ENCODE data around the gene CLMP. TPM values are rescaled to one million over a fixed set of nuclear protein-coding genes. Genes with fewer than 3 reads are reported as not detected.

CLMP gene
- total RNA-seq, 1 experiment from 2014 or later = 3.2 TPM

- Histone ChIP-seq H3K9ac (ENCODE audit: low read length) (no peak overlapping the region), H3K4me1 (ENCODE audit: control insufficient read depth in 1 of 2, insufficient read depth in 2 of 2, low read length in 2 of 2) (no peaks in the 10 kb centered on the region), H3K27ac (ENCODE audit: low read depth, low read length) (no peak overlapping the region), H3K9me3 (ENCODE audit: control insufficient read depth in 1 of 2, insufficient read depth in 1 of 2, low read depth in 1 of 2, low read length in 2 of 2) (no peaks in the 10 kb centered on the region), H4K20me1 (ENCODE audit: insufficient read depth) (no peaks in the 10 kb centered on the region), H3K4me3 (replicated peaks in 1 of 2; ENCODE audit: low read depth in 1 of 2, low read length in 2 of 2) (no peak overlapping the region), H3K9me2 (ENCODE audit: insufficient read depth) (no peaks in the 10 kb centered on the region), H3K36me3 (ENCODE audit: control insufficient read depth in 1 of 2, insufficient read depth in 2 of 2, low read length in 2 of 2) (no peaks in the 10 kb centered on the region), H3K79me2 (ENCODE audit: insufficient read depth, low read length) (no peaks in the 10 kb centered on the region), H3K4me2 (ENCODE audit: low read length) (no peak overlapping the region), H3K27me3 (ENCODE audit: insufficient read depth, low read length) (no peaks in the 10 kb centered on the region), H2AFZ (ENCODE audit: low read depth, low read length, poor library complexity, severe bottlenecking) (no peak overlapping the region)
- ATAC-seq (no peak), DNase-seq (ENCODE audit: low read depth, low spot score) (no peak)
- no TSS peak for BruUV-seq (replicated peaks)
- ChIA-PET CTCF (no interaction called here), POLR2A (no interaction called here), RAD21 (ENCODE audit: low non-redundant PET in 1 of 2, low total read pairs in 2 of 2, uncharacterized antibody in 2 of 2, unreplicated experiment in 2 of 2) (no interaction called here)
- TF ChIP-seq ELF1 (IDR thresholded peaks at IDR 0.05; ENCODE audit: borderline replicate concordance, low read depth) (no peak), EZH2phosphoT487 (IDR thresholded peaks at IDR 0.05; ENCODE audit: borderline replicate concordance) (no peak), RAD21 (IDR thresholded peaks at IDR 0.05; ENCODE audit: low read depth) (no peak), ZFX (IDR thresholded peaks at IDR 0.05) (no peak), CEBPB (IDR thresholded peaks at IDR 0.05; ENCODE audit: low read depth) (no peak), MAX (IDR thresholded peaks at IDR 0.05) (no peak), EZH2 (IDR thresholded peaks at IDR 0.05) (no peak), POLR2AphosphoS5 (IDR thresholded peaks at IDR 0.05; ENCODE audit: low read depth, low read length) (no peak), REST (IDR thresholded peaks at IDR 0.05; ENCODE audit: low read depth) (no peak), ZBTB33 (IDR thresholded peaks at IDR 0.05; ENCODE audit: extremely low read depth, insufficient replicate concordance, low read length) (no peak), TCF7L2 (IDR thresholded peaks at IDR 0.05; ENCODE audit: borderline replicate concordance, extremely low read depth, insufficient read depth, insufficient read length) (no peak), CBX3 (IDR thresholded peaks at IDR 0.05; ENCODE audit: low read depth) (no peak), CTCF (IDR thresholded peaks at IDR 0.05 in 2 of 3, conservative IDR thresholded peaks at IDR 0.05 in 1 of 3; ENCODE audit: borderline replicate concordance in 1 of 3, insufficient read depth in 1 of 3, low read depth in 2 of 3, low read length in 2 of 3) (no peak), ZNF274 (IDR thresholded peaks at IDR 0.05; ENCODE audit: low read depth, low read length) (no peak), EGR1 (IDR thresholded peaks at IDR 0.05; ENCODE audit: low read depth) (no peak), YY1 (IDR thresholded peaks at IDR 0.05; ENCODE audit: extremely low read depth, insufficient replicate concordance, low read depth, low read length) (no peak), POLR2A (IDR thresholded peaks at IDR 0.05; ENCODE audit: borderline replicate concordance, extremely low read depth, insufficient read depth, insufficient read length) (no peak), SRF (IDR thresholded peaks at IDR 0.05; ENCODE audit: low read depth) (no peak), SP1 (IDR thresholded peaks at IDR 0.05; ENCODE audit: low read depth) (no peak)
- intact Hi-C loops (cut with micrococcal nuclease) = no loop called here
Measured at GRCh38 chr11:123040111-123040432, 155.0 kb downstream of the CLMP start.

All from HCT116 (cell line).